ENCODE data around the gene RADIL.

Gene RADIL

DNA sequence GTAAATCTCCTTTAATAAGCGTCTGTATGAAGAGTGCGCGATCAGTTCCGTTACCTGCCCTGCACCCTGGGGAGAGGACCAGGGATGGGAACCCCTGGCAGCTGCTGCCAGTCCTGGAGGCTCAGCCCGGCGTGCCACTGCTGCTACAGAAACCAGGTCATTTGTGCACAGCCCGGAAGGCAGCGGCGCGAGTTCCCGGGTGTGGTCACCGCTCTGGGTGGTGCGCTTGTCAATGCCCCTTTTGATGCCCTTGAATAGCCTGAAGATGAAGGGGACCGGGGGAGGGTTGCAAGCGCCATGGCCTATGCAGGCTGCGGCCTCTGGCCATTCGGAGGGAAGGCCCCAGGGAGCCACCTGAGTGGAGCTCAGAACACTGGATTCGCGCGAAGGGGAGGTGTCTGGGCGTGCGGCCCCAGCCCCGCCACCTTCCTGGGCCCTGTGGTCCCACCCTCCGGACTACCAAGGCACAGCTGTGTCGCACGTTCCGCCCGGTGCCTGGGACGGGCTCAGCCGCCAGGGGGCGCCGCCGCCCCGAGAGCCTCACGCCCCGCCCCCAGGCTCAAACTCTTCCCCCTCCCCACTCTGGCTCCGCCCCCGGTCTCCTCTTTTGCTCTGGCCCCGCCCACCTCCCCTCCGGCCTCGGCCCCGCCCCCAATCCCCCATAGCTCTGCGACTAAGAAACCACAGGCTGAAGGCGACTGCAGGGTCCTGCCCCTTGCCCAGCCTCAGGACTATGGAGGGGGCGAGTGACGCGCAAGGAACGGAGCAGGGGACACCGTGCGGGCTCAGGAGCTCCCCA lies 91.6 kb downstream of the RADIL start:
- DNase-seq, result peak; percentile 72

DNA sequence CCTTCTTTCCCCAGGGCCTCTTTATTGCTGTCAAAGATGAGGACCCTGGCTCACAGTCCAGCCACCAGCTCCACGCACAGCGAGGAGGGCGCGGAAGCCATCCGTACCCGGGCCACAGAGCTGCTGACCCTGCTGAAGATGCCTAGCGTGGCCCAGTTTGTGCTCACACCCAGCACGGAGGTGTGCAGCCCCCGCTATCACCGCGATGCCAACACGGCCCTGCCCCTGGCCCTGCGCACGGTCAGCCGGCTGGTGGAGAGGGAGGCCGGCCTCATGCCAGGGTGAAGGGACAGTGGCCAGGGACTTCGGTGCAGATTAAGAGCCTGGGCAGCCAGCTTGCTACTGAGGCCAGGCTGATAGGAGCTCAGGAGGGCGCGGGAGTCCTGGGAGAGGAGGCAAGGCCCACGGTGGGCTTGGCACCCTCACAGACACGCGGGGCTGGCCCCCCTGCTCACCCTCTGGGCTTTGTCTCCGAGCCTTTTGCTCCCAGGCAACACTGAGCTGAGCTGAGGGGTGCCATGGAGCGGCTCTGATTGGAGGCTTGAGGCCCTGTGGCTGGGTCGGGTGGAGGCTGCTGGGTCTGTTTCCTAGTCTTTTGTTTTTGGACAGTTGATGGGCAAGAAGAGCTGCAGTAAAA lies 92.3 kb downstream of the RADIL start:
- DNase-seq, result no peak

DNA sequence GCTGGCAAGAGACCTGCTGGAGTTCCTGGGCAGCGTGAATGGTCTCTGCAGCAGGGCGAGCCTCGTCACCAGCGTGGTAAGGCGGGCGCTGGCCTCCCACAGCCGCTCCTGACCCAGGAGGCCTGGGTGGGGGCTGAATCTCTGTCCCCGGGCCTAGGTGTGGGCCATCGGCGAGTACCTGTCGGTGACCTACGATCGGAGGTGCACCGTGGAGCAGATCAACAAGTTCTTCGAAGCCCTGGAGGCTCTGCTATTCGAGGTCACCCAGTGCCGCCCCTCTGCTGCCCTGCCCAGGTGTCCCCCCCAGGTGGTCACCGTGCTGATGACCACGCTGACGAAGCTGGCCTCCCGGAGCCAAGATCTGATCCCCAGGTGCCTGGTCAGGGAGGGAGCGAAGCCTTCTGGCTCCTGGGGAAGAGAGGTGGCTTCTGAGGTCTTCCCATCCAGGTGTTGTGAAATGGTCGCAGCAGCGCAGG lies 93.0 kb downstream of the RADIL start:
- no peak for DNase-seq

DNA sequence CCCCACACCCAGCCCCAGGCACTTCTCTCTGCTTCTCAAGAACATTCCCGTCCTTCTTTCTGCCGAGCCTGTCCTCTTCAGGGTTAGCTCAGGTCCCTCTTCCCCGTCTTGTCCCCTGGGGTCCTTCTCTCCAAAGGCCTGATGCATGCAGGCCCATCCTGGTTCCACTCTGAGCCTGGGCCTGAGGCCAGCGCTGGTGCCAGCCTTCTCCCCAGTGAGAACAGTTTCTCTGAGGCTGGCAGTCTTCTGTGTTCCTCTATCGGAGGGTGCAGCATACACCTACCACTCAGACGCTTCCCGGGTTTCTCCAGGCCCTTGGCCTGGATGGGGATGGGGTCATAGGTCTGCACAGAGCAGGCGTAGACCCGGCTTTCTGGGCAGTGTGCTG lies 93.4 kb downstream of the RADIL start:
- no peak for DNase-seq

DNA sequence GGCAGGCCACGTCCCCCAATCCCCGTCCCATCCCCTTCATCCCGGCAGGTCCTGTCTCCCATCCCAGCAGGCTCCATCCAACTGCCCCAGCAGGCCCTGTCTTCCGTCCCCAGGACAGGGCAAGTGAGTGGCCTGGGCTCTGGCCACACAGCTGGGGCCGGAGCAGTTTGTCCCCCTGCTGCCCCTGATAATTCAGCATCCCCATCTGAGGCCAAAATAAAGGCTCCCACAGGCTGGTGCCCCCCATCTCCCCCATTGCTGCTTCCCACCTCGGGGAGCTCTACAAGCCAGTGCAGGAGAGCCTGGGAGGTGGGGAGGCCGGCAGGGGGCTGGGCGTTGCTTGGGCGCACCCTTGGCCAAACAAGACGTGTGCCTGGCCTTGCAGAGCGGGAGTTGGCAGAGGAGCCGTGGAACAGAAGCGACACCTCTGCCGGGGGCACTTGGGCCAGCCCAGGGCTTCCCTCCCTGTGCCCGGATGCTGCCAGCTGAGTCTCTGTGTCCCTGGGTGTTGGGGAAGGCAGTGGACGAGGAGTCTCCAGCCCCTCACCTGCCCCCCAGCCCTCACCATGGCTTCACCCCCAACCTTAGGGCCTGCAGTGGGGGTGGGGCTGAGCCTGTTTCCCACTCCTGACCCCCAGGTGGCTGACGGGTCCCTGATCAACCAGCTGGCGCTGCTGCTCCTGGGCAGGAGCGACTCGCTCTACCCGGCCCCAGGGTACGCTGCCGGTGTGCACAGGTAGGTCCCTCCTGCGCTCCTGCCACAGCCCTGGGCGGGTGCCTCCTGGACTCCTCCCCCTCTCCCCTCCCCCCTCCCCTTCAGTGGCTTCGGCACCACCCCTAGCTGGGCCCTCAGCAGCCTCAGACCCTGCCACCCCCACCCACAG lies 94.1 kb downstream of the RADIL start:
- no peak for DNase-seq

DNA sequence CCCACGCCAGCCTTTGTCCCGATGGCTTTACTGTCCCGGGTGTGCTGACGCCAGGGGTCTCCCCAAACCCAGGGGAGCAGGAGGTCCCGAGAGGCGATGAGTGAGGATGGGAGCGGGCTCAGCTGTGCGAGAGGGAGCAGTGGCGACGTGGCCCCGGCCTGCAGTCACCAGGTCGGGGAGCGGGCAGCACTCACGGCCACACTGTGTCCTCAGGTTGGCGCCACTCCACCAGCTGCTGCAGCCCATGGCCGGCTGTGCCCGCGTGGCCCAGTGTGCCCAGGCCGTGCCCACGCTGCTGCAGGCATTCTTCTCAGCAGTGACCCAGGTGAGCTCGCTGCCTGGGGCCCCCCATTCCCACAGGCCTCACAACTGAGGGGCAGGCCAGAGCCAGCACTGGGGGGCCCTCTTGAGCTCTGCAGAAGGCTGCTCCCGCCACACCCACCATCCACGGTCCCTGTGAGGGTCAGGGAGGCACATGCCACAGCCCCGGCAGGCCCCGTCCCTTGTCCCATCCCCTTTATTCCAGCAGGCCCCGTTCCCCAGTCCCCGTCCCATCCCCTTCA lies 94.8 kb downstream of the RADIL start:
- DNase-seq, result no peak

DNA sequence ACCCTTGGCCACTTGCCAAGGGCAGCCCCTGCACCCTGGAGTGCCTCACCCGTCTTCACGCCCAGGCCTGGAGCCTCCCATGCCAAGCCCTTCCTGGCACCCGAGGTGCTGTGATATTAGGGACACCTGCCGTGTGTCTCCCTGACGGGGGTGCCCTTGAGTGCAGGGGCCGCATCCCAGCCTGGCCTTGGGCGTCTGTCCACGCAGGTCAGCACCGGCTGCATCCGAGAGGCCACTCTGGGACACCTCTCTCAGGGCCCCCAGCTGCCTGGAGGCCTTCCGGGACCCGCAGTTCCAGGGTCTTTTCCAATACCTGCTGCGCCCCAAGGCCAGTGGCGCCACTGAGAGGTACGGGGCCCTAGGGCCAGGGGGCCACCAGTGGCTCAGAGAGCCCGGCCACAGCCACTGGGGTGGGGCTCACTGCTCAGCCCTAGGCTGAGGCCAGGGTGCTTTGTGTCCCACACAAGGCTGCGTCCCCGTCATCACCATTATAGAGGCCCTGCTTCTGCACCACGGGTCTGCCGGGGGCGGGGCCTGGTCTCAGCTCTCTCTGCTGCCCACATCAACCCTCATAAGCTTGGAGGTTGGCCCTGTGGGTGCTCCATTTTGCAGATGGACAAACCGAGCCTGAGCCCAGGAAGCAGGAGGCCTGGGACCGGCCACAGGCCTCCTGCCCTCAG lies 95.4 kb downstream of the RADIL start:
- DNase-seq, result no peak

DNA sequence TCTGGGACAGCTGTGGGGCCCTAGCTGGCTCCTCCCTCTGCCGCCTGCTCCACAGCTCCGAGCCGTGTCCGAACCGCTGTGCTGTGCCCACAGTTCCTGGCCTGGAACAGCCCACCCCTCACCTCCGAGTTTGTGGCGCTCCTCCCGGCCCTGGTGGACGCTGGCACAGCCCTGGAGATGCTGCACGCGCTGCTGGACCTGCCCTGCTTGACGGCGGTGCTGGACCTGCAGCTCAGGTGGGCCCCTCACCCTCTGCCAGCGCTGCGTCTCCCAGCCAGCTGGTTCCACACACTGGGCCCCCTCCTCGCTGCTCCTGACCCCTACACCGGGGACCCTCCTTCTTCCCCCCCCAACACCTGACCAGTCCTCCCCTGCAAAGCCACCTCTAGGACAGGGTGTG lies 96.0 kb downstream of the RADIL start:
- no peak for DNase-seq

DNA sequence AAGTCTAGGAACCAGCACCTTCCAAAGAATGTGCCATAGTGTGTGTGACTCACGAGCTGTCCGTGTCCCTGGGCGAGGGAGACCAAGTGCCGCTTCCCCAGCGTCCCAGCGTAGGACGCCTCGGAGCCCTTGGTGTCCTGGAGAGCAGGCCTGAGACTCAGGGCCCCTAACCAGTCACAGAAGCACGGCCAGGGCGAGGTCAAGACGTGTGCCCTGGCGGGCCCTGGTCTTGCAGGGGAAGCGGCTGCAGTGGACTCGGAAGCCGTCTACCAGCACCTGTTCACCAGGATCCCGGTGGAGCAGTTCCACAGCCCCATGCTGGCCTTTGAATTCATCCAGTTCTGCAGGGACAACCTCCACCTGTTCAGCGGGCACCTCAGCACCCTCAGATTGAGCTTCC lies 97.5 kb downstream of the RADIL start:
- DNase-seq, result no peak

DNA sequence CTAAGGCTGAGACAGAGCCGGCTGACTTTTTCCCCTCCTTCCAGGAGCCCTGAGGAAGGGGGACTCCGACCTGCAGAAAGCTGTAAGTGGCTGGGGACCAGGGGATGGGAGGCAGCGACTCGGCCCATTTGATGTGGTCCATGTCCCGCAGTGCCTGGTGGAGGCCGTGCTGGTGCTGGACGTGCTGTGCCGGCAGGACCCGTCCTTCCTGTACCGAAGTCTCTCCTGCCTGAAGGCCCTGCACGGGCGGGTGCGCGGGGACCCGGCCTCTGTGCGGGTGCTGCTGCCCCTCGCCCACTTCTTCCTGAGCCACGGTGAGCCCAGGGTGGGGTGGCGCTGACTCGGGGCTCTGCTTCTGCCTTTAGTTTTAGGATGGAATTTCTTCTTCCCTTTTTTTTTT lies 98.1 kb downstream of the RADIL start:
- DNase-seq, result no peak

DNA sequence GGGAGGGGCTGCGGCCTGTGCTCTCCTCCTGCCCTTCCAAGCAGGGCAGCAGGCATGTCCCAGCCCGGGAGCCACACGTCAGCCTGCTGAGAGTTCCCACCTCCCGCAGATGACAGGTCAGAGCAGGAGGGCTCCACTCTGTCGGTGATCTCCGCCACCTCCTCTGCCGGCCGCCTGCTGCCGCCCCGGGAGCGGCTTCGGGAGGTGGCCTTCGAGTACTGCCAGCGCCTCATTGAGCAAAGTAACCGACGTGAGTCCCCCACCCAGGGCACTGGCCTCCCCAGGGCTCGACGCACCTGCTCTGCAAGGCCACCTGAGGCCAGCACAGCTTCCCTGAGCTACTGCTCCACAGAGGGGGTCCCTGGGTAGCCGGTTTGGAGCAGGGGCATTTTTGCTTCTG lies 98.7 kb downstream of the RADIL start:
- DNase-seq, result no peak

DNA sequence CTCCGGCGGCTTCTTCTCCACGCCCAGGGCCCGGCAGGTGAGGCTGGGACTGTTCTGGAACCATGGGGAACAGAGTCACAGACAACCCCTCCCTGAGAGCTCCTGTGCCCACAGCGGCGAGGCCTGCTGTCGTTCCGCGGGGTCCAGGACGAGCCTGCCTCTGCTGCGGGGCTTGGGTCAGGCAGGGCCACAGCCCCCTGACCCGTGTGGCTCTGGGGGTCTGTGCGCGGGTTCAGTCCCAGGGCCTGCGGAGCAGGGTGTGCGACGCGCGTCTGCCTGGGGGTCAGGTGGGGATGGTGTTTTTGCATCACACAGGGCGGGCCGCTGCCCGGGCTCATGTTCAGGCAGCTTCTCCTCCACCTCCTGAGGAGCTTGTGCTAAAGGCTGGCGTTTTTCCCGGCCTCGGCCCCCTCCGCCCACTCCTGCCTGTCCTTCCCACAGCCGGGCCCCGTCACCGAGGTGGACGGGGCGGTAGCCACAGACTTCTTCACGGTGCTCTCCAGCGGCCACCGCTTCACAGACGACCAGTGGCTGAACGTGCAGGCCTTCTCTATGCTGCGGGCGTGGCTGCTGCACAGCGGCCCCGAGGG lies 99.7 kb downstream of the RADIL start:
- DNase-seq, result no peak

DNA sequence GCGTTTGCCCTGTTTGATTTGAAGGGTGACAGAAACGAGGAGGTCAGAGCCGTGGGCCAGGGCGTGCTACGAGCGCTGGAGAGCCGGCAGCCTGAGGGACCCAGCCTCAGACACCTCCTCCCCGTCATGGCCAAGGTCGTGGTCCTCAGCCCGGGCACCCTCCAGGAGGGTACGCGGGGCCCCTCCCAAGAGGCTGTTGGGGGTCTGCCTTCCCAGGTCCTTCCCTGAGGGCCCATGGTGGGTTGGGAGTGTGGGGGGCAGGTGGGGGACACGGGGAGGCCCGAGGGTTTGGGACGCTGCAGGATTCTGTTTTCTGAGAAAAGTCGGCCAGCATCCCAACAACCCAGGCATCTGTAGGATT lies 100.2 kb downstream of the RADIL start:
- no peak for DNase-seq

DNA sequence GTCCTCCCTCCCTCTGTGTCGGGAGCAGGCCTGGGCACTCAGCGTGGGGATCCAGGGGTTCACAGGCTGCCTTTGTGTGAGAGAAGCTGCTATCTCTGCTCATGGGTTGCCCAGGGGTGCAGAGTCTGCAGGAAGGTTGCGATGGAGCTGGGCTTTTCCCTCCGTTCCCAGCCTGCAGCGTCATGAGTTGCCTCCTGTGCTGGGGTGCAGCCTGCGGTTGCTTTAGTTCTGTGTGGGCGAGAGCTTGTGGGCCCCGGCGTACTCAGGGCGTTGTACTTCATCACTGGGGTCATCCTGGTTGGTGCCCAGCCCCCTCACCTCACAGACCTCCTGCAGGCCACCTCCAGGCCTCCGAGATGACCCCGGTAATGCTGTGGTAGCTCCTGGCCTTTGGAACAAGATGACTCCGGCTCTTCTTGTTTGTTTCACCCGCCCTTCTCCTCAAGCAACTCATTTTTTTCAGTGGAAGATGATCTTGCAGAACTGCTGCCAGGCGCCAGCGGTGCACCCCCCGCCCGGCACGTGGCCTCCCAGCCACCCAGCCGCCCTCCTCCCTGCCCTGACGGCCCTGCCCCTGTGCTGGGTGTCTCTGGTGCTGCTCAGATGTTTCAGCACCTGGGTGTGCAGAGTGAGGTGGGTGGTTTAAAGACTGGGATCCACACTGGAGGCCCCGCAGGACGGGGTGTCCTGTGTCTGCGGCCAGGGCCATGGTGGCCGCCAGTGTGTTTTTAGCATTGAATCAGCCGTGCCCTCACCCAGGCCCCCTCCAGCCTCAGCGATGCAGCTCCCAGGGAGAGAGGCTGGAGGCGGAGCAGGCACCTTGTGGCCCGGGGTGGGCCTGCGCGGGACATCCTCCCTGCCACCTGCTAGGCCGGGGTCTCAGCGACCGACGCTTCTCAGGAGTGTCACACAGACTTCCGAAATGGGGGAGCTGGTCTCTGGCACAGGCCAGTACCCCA lies 100.9 kb downstream of the RADIL start:
- no peak for DNase-seq

DNA sequence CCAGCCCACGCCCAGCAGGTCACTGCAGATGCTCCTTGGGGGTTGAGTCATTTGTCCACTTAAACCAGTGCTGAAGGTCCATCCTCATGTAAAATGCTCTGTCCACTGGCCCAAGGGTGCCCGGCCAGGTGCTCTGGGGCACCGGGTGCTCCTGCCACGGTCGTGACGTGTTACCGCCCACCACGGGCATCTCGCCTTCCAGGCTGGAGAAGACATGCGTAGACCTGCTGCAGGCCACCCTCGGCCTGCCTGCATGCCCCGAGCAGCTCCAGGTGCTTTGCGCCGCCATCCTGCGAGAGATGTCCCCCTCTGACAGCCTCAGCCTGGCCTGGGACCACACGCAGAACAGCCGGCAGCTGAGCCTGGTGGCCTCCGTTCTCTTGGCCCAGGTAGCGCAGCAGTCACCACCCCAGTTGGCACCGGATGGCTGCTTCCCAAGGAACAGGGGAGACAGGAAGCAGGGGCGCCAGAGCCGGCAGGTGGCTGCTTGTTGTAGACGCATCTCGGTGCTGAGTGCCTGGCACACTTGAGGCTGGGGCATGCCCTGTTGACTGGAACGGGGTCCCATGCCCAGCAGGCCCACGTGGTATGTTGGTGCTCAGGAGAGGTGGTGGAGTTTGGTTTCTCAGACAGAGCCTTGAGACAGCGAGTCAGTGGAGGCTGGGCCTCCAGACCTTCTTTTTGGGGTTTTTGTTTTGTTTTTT lies 102.0 kb downstream of the RADIL start:
- DNase-seq, result no peak

DNA sequence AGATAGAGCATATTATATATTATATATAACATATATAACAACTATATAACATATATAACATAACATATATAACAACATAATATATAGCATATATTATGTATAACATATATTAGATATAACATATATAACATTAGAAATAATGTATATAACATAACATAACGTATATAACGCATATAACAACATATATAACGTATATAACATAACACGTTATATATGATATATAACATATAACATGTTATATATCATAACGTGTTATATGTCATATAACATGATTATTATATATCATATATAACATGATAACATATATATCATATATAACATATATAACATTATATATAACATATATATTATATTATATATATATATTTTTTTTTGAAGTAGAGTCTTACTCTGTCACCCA lies 104.4 kb downstream of the RADIL start:
- DNase-seq, result no peak

DNA sequence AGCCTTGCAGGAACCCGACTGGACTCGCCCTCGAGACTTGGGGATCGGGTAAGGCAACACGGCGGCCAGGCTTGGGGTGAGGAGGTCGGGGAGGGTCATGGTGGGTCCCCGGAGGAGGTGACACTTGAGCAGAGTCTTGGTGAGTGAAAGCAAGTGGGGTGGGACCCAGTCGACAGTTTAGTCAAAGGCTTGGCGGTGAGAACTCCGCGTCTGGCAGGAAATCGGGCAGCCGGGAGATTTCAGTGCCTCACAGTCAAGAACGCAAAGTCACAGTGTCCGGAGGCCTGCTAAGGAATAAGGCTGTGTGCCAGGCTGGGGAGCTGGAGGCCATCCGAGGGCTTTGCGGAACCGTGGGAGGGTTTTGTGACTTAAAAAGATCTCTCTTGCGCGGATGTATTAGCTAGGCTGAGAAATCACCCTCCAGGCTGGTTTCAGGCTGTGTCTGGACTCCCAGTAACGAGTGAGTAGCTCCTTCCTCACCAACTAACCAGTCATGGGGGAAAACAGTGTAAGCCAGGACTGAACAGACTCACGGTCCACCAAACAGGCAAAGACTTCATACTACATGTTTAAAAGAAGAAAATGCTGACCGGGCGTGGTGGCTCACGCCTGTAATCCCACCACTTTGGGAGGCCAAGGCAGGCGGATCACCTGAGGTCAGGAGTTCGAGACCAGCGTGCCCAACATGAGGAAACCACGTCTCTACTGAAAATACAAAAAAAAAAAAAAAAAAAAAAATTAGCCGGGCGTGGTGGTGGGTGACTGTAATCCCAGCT lies 107.5 kb downstream of the RADIL start:
- DNase-seq, result peak; percentile 53

DNA sequence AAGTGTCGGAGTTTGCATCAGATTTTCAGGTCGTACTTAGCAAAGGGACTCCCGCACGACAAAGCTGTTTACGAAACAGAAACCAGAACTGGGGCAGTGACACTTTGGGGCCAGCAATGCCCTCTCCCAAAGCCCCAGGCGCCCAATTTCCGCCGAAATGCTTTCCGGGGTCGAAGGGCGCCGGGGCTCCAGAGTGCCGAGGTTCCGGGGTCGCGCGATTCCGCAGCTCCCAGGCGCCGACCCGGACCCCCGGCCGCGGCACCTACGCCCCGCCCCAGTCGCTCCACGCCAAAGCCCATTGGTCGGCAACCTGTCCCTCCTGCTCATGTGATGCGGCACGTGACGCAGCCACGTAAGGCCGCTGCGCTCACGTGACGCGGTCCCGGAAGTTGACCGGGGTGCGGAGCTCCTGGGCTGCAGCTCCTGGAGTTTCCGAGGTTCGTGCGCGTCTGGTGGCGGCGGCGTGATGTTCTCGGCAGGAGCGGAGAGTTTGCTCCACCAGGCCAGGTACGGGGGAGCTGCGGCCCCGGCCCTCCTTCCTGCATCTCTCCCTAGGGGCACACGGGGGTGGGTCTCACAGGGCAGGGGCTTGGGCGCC lies 108.2 kb downstream of the RADIL start, which contains the start of gene AP5Z1:
AP5Z1 (plus strand) TSS at position 374 of the 598 bp plus-strand sequence; CDS start at position 467, 93 bp downstream.
- peak; percentile 96 for DNase-seq

DNA sequence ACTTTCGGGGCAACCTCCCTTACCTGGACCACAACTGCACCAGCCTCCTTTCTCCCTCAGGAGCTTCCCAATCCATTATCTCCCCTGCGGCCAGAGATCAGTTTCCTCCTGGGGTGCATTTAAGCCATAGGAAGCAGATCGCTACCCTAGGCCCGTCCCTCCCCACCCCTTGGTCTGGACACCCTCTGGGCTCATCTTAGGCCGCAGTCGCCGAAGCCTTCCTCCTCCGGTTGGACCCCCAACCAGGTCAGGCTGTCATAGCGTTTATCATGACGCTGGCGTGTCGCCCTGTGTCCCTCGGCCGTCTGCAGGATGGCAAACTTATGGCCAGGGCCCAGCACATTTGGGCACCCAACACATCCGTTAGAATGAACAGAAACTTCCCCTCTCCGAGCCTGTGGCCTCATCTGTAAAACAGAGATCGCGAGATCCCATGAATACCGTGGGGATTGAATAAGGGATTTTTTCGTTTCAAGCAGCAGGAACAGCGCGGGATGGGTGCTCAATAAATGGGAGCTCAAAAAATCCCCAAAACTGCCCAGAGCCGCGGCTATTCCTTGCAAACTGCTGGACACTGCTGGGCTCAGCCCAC lies 108.8 kb downstream of the RADIL start:
- no peak for DNase-seq

Data from stimulated activated naive CD4-positive, alpha-beta T cell treated with Interleukin-2 at 50 U/mL for 16 hours (primary cell).